ENCODE data around the gene STUM. TPM values are rescaled to one million over a fixed set of nuclear protein-coding genes. Genes with fewer than 3 reads are reported as not detected.

STUM gene
- total and polyA plus RNA-seq, 2 experiments from 2014 or later: 0.23 to 1.3 TPM

GRCh38 chr1:226647719-226648118 lies 99.2 kb downstream of the STUM start (continued):
- TF ChIP-seq EZH2phosphoT487 (IDR thresholded peaks at IDR 0.05; ENCODE audit: unreplicated experiment): no peak
- no peak for TF ChIP-seq CTCF (conservative IDR thresholded peaks at IDR 0.05; ENCODE audit: low read depth in 2 of 2)
- TF ChIP-seq POLR2AphosphoS5 (IDR thresholded peaks at IDR 0.05; ENCODE audit: low read depth): no peak
- no peak for TF ChIP-seq ETS1 (IDR thresholded peaks at IDR 0.05)
- TF ChIP-seq JUNB (IDR thresholded peaks at IDR 0.05; ENCODE audit: unreplicated experiment): no peak

- no peak for ATAC-seq
- TF ChIP-seq ZNF331 (CRISPR knock-in tag; IDR thresholded peaks at IDR 0.05; ENCODE audit: low read depth): no peak
- TF ChIP-seq POLR2AphosphoS5 (IDR thresholded peaks at IDR 0.05; ENCODE audit: low read depth): no peak
- no peak for TF ChIP-seq ZNF114 (CRISPR knock-in tag; IDR thresholded peaks at IDR 0.05)
- no peak for TF ChIP-seq CTCF (conservative IDR thresholded peaks at IDR 0.05; ENCODE audit: low read depth in 2 of 2)
- no peak for TF ChIP-seq REST (IDR thresholded peaks at IDR 0.05; ENCODE audit: unreplicated experiment)
- no peak for TF ChIP-seq EZH2 (IDR thresholded peaks at IDR 0.05; ENCODE audit: low read depth, unreplicated experiment)
- no peak for TF ChIP-seq CREB1 (CRISPR knock-in tag; IDR thresholded peaks at IDR 0.05; ENCODE audit: low read depth)
Measured at GRCh38 chr1:226648421-226648820, 99.9 kb downstream of the STUM start.

More at GRCh38 chr1:226648421-226648820, 99.9 kb downstream of the STUM start:
- Histone ChIP-seq H3K4me2 (no peak overlapping the region), H3K9me2 (ENCODE audit: insufficient read depth) (no peaks in the 10 kb centered on the region), H2AFZ (no peak overlapping the region), H3K27ac (ENCODE audit: low read depth) (no peak overlapping the region), H3F3A (replicated peaks; ENCODE audit: low read depth) (no peaks in the 10 kb centered on the region), H3K27me3 (ENCODE audit: insufficient read depth) (no peaks in the 10 kb centered on the region), H3K4me3 (no peak overlapping the region), H3K36me3 (ENCODE audit: insufficient read depth) (no peaks in the 10 kb centered on the region), H3K4me1 (ENCODE audit: insufficient read depth) (peaks cover 4% of the 10 kb centered on the region; the same call in 1 of the 2 replicates), H3K79me2 (replicated peaks; ENCODE audit: insufficient read depth) (no peaks in the 10 kb centered on the region), H4K20me1 (replicated peaks; ENCODE audit: insufficient read depth) (no peaks in the 10 kb centered on the region)
- H3K27ac Mint-ChIP-seq: no peak overlapping the region
- no peaks in the 10 kb centered on the region; the same call in 2 of the 3 replicates for H3K36me3 Mint-ChIP-seq (ENCODE audit: low read depth)
- H3K9me3 Mint-ChIP-seq: no peaks in the 10 kb centered on the region; the same call in 2 of the 3 replicates
- peaks cover 10% of the 10 kb centered on the region for H3K27me3 Mint-ChIP-seq (ENCODE audit: insufficient read depth, low read depth, poor library complexity)
- no peak overlapping the region for H3K4me3 Mint-ChIP-seq
- no peak for DNase-seq (ENCODE audit: low spot score)
- peaks cover 23% of the 10 kb centered on the region for H3K4me1 Mint-ChIP-seq
